ENCODE data around the gene IMPG2.

- TF ChIP-seq CTCF (IDR thresholded peaks at IDR 0.05) (no peak), POLR2A (IDR thresholded peaks at IDR 0.05) (no peak)
These were observed 28.3 kb downstream of the IMPG2 start for GRCh38 chr3:101292027-101292426.

All from prostate gland (tissue), 2 donors.